GM21367 (cell line): ENCODE results near the gene SLC39A10.
"Not testable (repeated sequence)": the region's sequence is repeated elsewhere in the genome, so short reads cannot be mapped to it uniquely, and the experiment has no call there.

Source experiments
- ATAC-seq: cut with Tn5 transposase; IDR thresholded peaks from one replicate; pipeline ENCODE4 v1.9.1; 2021; ENCODE audit not compliant: unreplicated experiment

The SLC39A10 gene

GRCh38 chr2:195645413-195645812 lies 11.6 kb upstream of the SLC39A10 start:
- no peak for ATAC-seq

GRCh38 chr2:195646424-195646823 lies 10.6 kb upstream of the SLC39A10 start:
- no peak for ATAC-seq

- no peak for ATAC-seq
Measured at GRCh38 chr2:195647302-195647701, 9.7 kb upstream of the SLC39A10 start.

- ATAC-seq, result not testable (repeated sequence)
Measured at GRCh38 chr2:195648370-195648769, 8.7 kb upstream of the SLC39A10 start.

GRCh38 chr2:195648787-195649186 lies 8.2 kb upstream of the SLC39A10 start:
- ATAC-seq, result no peak

GRCh38 chr2:195649629-195650190 lies 7.3 kb upstream of the SLC39A10 start:
- peak; percentile 17 for ATAC-seq

- no peak for ATAC-seq
Measured at GRCh38 chr2:195651046-195651445, 6.0 kb upstream of the SLC39A10 start.

- no peak for ATAC-seq
Measured at GRCh38 chr2:195652911-195653310, 4.1 kb upstream of the SLC39A10 start.

- peak; percentile 24 for ATAC-seq
Measured at GRCh38 chr2:195656161-195656858, 716 bp upstream of the SLC39A10 start.

GRCh38 chr2:195657634-195658540 lies 861 bp downstream of the SLC39A10 start:
- ATAC-seq, result peak; percentile 35

- ATAC-seq, result no peak
Measured at GRCh38 chr2:195658541-195658890, 1.5 kb downstream of the SLC39A10 start.

GRCh38 chr2:195659114-195659513 lies 2.1 kb downstream of the SLC39A10 start:
- ATAC-seq, result no peak

- ATAC-seq, result no peak
Measured at GRCh38 chr2:195659982-195660890, 3.2 kb downstream of the SLC39A10 start.

- no peak for ATAC-seq
Measured at GRCh38 chr2:195662138-195662537, 5.1 kb downstream of the SLC39A10 start.

- ATAC-seq, result no peak
Measured at GRCh38 chr2:195663007-195663406, 6.0 kb downstream of the SLC39A10 start.

- no peak for ATAC-seq
Measured at GRCh38 chr2:195664528-195664927, 7.5 kb downstream of the SLC39A10 start.

- not testable (repeated sequence) for ATAC-seq
Measured at GRCh38 chr2:195665153-195665552, 8.1 kb downstream of the SLC39A10 start.

- no peak for ATAC-seq
Measured at GRCh38 chr2:195666113-195666712, 9.2 kb downstream of the SLC39A10 start.

GRCh38 chr2:195667974-195668373 lies 10.9 kb downstream of the SLC39A10 start:
- no peak for ATAC-seq

- no peak for ATAC-seq
Measured at GRCh38 chr2:195670191-195670590, 13.2 kb downstream of the SLC39A10 start.
